Endothelial cell of umbilical vein (primary cell): ENCODE data around the gene GFOD1. TPM values are rescaled to one million over a fixed set of nuclear protein-coding genes. Genes with fewer than 3 reads are reported as not detected.

Source experiments
- BruUV-seq: library from RNA; stranded (reverse); fragments of 400-500 nt; replicated peaks from 2 replicates; lab custom pipeline; 2021; lab: Mats Ljungman, UMichigan
- CTCF ChIA-PET: fragments of 300-600, 350-600 bp; sonication (Branson Sonifier 250); formaldehyde crosslinking; loops from one replicate; lab custom pipeline; 2021; ENCODE audit warnings: antibody characterized with exemption, inconsistent platforms; lab: Charles Lee
- POLR2A ChIA-PET: fragments of 300-600, 350-600 bp; sonication (Branson Sonifier 250); formaldehyde crosslinking; loops from one replicate; lab custom pipeline; 2021; ENCODE audit warnings: antibody characterized with exemption, inconsistent platforms; lab: Charles Lee
- DNase-seq: peaks from one replicate; pipeline ENCODE4 v3.0.0-alpha.2; 2011; ENCODE audit warnings: low read depth, low spot score
- FAIRE-seq: peaks from 2 replicates; lab custom pipeline; 2011; peaks lifted over from hg19 to GRCh38; lab: Jason Lieb, UNC
- H2AFZ ChIP-seq: 2 replicates; pipeline ENCODE4 v1.6.0; 2012; ENCODE audit warnings: low read depth, low read length, control low read depth, inconsistent platforms
- H3K27ac ChIP-seq: 2 replicates; pipeline ENCODE4 v1.5.1; 2011; ENCODE audit warnings: low read depth, mild to moderate bottlenecking, control low read depth, low read length, moderate library complexity; ENCODE audit not compliant: insufficient read depth
- H3K27me3 ChIP-seq, 2 experiments: 2 replicates each; pipeline versions ENCODE4 v1.6.0 to v1.6.1; 2011; ENCODE audit warnings: low read length in 2 of 2, mixed read lengths in 1 of 2; ENCODE audit not compliant: control insufficient read depth in 2 of 2, insufficient read depth in 2 of 2
- H3K36me3 ChIP-seq, 2 experiments: 2 replicates in 1 of 2; 3 replicates in 1 of 2; pipeline ENCODE4 v1.5.1; 2011; ENCODE audit warnings: low read length in 2 of 2, mild to moderate bottlenecking in 1 of 2, moderate library complexity in 1 of 2; ENCODE audit not compliant: control insufficient read depth in 2 of 2, insufficient read depth in 2 of 2; ENCODE audit errors: extremely low read depth in 1 of 2
- H3K4me1 ChIP-seq: 3 replicates; pipeline ENCODE4 v1.5.1; 2011; ENCODE audit warnings: mild to moderate bottlenecking, low read length; ENCODE audit not compliant: control insufficient read depth, insufficient read depth; ENCODE audit errors: extremely low read depth
- H3K4me2 ChIP-seq: 2 replicates; pipeline ENCODE4 v1.6.1; 2011; ENCODE audit warnings: low read length, control low read depth, mixed read lengths; ENCODE audit not compliant: insufficient read depth
- H3K4me3 ChIP-seq, 3 experiments: fragments of 200-600 bp in 1 of 3; sonication (generic), shearing (Covaris generic) in 1 of 3; replicated peaks in 1 of 3; 2 replicates each; pipeline ENCODE4 v1.5.1; 2011 to 2016; ENCODE audit warnings: control low read depth in 3 of 3, low read length in 3 of 3, mild to moderate bottlenecking in 2 of 3, inconsistent platforms in 1 of 3, low read depth in 1 of 3, moderate library complexity in 1 of 3; ENCODE audit not compliant: insufficient read depth in 1 of 3
- H3K79me2 ChIP-seq: 2 replicates; pipeline ENCODE4 v1.6.0; 2012; ENCODE audit warnings: low read length, inconsistent platforms; ENCODE audit not compliant: control insufficient read depth, insufficient read depth
- H3K9ac ChIP-seq: replicated peaks from 2 replicates; pipeline ENCODE3; 2011; ENCODE audit warnings: low read length, control low read depth; ENCODE audit not compliant: insufficient read depth; ENCODE audit errors: extremely low read depth
- H3K9me1 ChIP-seq: replicated peaks from 3 replicates; pipeline ENCODE4 v1.6.0; 2011; ENCODE audit warnings: mild to moderate bottlenecking, low read length; ENCODE audit not compliant: control insufficient read depth, insufficient read depth; ENCODE audit errors: extremely low read depth
- H3K9me3 ChIP-seq: replicated peaks from 2 replicates; pipeline ENCODE4 v1.5.1; 2012; ENCODE audit warnings: low read length, inconsistent platforms; ENCODE audit not compliant: control insufficient read depth, insufficient read depth
- H4K20me1 ChIP-seq: replicated peaks from 2 replicates; pipeline ENCODE3; 2011; ENCODE audit warnings: mild to moderate bottlenecking, low read length; ENCODE audit not compliant: control insufficient read depth, insufficient read depth; ENCODE audit errors: extremely low read depth
- EZH2 ChIP-seq: IDR thresholded peaks from 2 replicates; pipeline ENCODE4 v1.6.1; 2012; ENCODE audit warnings: borderline replicate concordance, low read depth, mild to moderate bottlenecking, moderate library complexity, low read length, inconsistent platforms; ENCODE audit not compliant: severe bottlenecking
- FOS ChIP-seq: IDR thresholded peaks from 2 replicates; pipeline ENCODE4 v1.6.1; 2011; ENCODE audit warnings: mild to moderate bottlenecking, low read length, moderate library complexity, borderline replicate concordance; ENCODE audit not compliant: insufficient read depth
- GATA2 ChIP-seq: IDR thresholded peaks from 2 replicates; pipeline ENCODE4 v1.7.0; 2011; ENCODE audit warnings: low read depth, mild to moderate bottlenecking, moderate library complexity, mixed read lengths, low read length; ENCODE audit not compliant: insufficient read length, insufficient read depth
- JUN ChIP-seq: IDR thresholded peaks from 2 replicates; pipeline ENCODE4 v1.6.1; 2011; ENCODE audit warnings: borderline replicate concordance, low read depth; ENCODE audit not compliant: insufficient read length, insufficient read depth
- MYC ChIP-seq: IDR thresholded peaks from one replicate; pipeline ENCODE4 v1.6.1; 2011; ENCODE audit warnings: mild to moderate bottlenecking, low read depth, low read length
- POLR2A ChIP-seq: IDR thresholded peaks from 2 replicates; pipeline ENCODE4 v1.6.1; 2012; ENCODE audit warnings: low read depth, mild to moderate bottlenecking, control low read depth, low read length
- POLR2AphosphoS5 ChIP-seq: IDR thresholded peaks from 2 replicates; pipeline ENCODE4 v1.6.1; 2012; ENCODE audit warnings: low read depth, mild to moderate bottlenecking, control low read depth, low read length, moderate library complexity; ENCODE audit not compliant: insufficient read depth
- dilution Hi-C: fragments of 300-500 bp; cut with MboI; formaldehyde crosslinking; loops from one replicate; pipeline ENCODE4 v1.15.0; 2019; ENCODE audit warnings: low sequenced_read_pairs; ENCODE audit not compliant: extremely low pct_ligation_motif_present
- intact Hi-C: fragments of 100-400 bp; cut with micrococcal nuclease; formaldehyde crosslinking; loops from one replicate; pipeline ENCODE4 v1.10.0; 2022
- polyA plus RNA-seq, 4 experiments: library from polyadenylated mRNA; depleted of rRNA in 3 of 4; stranded (reverse) in 3 of 4; unstranded in 1 of 4; fragments of >200 nt; gene quantifications; 2 replicates each; pipeline versions ENCODE4 v1.2.1 to v1.2.3, GENCODE V29; 2011 to 2012; ENCODE audit warnings: missing spikeins in 1 of 4
- total RNA-seq: library from RNA; stranded (reverse); gene quantifications from 2 replicates; pipeline ENCODE4 v1.2.3, GENCODE V29; 2021
- TF ChIP-seq, protein P1 (sequence below), 2 donors: IDR thresholded peaks; 1 replicate in 1 of 2; 2 replicates in 1 of 2; pipeline ENCODE4 v1.5.1; 2011; ENCODE audit warnings: low read length in 2 of 2, mild to moderate bottlenecking in 2 of 2, moderate library complexity in 2 of 2, control low read depth in 1 of 2, inconsistent platforms in 1 of 2, low read depth in 1 of 2; ENCODE audit not compliant: insufficient read depth in 1 of 2; ENCODE audit errors: extremely low read depth in 1 of 2
- TF ChIP-seq, protein P2 (sequence below): IDR thresholded peaks from 2 replicates; pipeline ENCODE4 v1.6.1; 2011; ENCODE audit not compliant: insufficient read depth, insufficient read length

GFOD1 gene
- total and polyA plus RNA-seq, 2 donors (not counting 3 experiments of a cell fraction or from before 2014, with no cell fraction given), result 12.1 to 24.1 TPM

DNA sequence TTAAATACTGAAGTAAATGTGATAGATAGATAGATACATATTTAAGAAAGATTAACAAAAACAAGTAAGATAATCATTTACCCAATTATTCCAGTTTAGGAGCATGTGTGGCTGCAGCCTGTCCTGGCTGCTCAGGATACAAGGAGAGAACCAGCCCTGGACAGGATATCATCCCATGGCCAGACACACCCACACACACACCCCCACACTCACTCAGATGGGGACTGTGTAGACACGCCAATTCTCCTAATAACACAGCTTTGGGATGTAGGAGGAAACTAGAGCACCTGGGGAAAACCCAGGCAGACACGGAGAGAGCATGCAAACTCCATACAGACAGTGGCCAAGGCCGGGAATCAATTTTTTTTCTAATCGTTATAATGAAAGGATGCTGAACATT, 45.6 kb downstream of the GFOD1 start:
- BruUV-seq, result no TSS peak
- dilution Hi-C loops, result no loop called here
- peaks cover 9% of the 10 kb centered on the region for H3K4me1 ChIP-seq
- no peaks in the 10 kb centered on the region for H3K79me2 ChIP-seq
- no peak for DNase-seq
- H2AFZ ChIP-seq, result no peak overlapping the region
- no peak overlapping the region for H3K27ac ChIP-seq
- H3K9me3 ChIP-seq, result no peaks in the 10 kb centered on the region
- TF ChIP-seq EZH2 (no peak), POLR2A (no peak), MYC (no peak), JUN (no peak), FOS (no peak), GATA2 (no peak), POLR2AphosphoS5 (no peak)
- TF ChIP-seq, protein P1, sequence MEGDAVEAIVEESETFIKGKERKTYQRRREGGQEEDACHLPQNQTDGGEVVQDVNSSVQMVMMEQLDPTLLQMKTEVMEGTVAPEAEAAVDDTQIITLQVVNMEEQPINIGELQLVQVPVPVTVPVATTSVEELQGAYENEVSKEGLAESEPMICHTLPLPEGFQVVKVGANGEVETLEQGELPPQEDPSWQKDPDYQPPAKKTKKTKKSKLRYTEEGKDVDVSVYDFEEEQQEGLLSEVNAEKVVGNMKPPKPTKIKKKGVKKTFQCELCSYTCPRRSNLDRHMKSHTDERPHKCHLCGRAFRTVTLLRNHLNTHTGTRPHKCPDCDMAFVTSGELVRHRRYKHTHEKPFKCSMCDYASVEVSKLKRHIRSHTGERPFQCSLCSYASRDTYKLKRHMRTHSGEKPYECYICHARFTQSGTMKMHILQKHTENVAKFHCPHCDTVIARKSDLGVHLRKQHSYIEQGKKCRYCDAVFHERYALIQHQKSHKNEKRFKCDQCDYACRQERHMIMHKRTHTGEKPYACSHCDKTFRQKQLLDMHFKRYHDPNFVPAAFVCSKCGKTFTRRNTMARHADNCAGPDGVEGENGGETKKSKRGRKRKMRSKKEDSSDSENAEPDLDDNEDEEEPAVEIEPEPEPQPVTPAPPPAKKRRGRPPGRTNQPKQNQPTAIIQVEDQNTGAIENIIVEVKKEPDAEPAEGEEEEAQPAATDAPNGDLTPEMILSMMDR (IDR thresholded peaks at IDR 0.05; ENCODE audit: extremely low read depth in 1 of 2, insufficient read depth in 1 of 2, low read depth in 1 of 2, low read length in 2 of 2), result no peak
- TF ChIP-seq, protein P2, sequence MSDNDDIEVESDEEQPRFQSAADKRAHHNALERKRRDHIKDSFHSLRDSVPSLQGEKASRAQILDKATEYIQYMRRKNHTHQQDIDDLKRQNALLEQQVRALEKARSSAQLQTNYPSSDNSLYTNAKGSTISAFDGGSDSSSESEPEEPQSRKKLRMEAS, result no peak
- H3K4me2 ChIP-seq, result no peak overlapping the region
- H3K4me3 ChIP-seq, result no peak overlapping the region
- no peaks in the 10 kb centered on the region for H4K20me1 ChIP-seq
- no peaks in the 10 kb centered on the region for H3K36me3 ChIP-seq
- no peak overlapping the region for H3K9ac ChIP-seq
- no peaks in the 10 kb centered on the region for H3K27me3 ChIP-seq
- no peaks in the 10 kb centered on the region for H3K9me1 ChIP-seq
- intact Hi-C loops, result no loop called here
- CTCF ChIA-PET, result no interaction called here
- POLR2A ChIA-PET, result no interaction called here
- FAIRE-seq, result no peak
